Spleen (tissue), 7 donors: ENCODE data around the gene GMDS.

ENCODE experiments used
- POLR2A ChIP-seq, 3 donors: fragments of 450-650 bp; IDR thresholded peaks; one replicate each; pipeline ENCODE4 v1.5.1; 2017; ENCODE audit warnings: antibody characterized with exemption in 3 of 3, mild to moderate bottlenecking in 1 of 3
- POLR2AphosphoS5 ChIP-seq, 3 donors: sonication (generic); formaldehyde crosslinking; IDR thresholded peaks; one replicate each; pipeline ENCODE4 v1.5.1; 2017; ENCODE audit warnings: antibody characterized with exemption in 3 of 3
- TF ChIP-seq, protein P1 (sequence below), 11 experiments: fragments of 200-600 bp in 7 of 11; fragments of 450-650 bp in 4 of 11; sonication (generic) in 4 of 11; IDR thresholded peaks in 8 of 11; conservative IDR thresholded peaks in 3 of 11; 1 replicate in 7 of 11; 2 replicates in 4 of 11; pipeline versions ENCODE4 v1.4.0 to v1.8.0; 2016 to 2021; ENCODE audit warnings: antibody characterized with exemption in 11 of 11, inconsistent platforms in 4 of 11, mild to moderate bottlenecking in 1 of 11
- donor health status: DM: no; HTN: no; CAD: no; lungs with moderate emphysema.
- donor health status: DM: no; HTN: no; CAD: no.
- donor health status: DM: no; HTN: no; CAD: no.

DNA sequence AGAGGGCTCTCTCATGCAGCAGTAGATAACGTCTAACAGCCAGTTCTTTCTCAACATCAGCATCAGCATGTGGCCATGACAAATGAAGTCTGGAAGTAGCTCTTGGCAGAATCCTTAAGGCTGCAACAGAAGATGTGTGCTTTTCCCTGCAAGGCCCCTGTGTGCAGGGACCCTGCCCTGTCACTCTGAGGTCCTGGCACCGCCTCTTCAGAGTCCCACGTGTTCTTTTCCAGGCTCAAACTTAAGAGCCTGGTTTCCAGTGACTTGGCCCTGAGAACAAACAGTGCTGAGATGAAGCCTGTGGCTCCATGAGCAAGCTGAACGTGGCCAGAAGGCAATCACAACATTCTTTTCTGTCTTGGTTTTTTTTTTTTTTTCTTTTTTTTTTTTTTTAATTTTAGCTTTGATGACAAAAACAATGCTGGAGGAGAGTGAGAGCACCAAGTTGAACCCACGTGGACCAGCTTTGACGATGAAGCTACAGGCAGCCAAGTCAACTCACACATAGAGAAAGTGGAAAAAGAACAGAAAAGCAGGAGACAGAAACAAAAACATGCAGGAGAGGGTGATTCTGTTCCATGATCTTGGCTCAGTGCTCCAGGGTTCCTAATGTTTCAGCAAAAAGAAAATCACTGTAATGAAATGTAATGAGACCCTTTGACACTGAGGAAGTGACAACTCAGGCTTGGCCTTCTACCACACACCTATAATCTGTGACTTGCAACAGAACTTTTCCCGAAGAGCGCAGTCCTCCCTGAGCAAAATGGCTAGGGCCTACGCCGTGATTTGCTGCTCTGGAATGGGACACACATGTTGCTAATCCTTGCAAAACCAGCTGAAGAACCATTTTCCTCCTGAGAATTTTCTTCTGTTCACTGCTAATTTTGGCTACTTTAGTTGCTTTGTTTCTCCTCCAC is 549.6 kb downstream of the GMDS start:
- TF ChIP-seq, protein P1, sequence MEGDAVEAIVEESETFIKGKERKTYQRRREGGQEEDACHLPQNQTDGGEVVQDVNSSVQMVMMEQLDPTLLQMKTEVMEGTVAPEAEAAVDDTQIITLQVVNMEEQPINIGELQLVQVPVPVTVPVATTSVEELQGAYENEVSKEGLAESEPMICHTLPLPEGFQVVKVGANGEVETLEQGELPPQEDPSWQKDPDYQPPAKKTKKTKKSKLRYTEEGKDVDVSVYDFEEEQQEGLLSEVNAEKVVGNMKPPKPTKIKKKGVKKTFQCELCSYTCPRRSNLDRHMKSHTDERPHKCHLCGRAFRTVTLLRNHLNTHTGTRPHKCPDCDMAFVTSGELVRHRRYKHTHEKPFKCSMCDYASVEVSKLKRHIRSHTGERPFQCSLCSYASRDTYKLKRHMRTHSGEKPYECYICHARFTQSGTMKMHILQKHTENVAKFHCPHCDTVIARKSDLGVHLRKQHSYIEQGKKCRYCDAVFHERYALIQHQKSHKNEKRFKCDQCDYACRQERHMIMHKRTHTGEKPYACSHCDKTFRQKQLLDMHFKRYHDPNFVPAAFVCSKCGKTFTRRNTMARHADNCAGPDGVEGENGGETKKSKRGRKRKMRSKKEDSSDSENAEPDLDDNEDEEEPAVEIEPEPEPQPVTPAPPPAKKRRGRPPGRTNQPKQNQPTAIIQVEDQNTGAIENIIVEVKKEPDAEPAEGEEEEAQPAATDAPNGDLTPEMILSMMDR (IDR thresholded peaks at IDR 0.05 in 8 of 11, conservative IDR thresholded peaks at IDR 0.05 in 3 of 11): no peak
- TF ChIP-seq POLR2A (IDR thresholded peaks at IDR 0.05) (no peak), POLR2AphosphoS5 (IDR thresholded peaks at IDR 0.05) (no peak)
